Measurements from ENCODE around the gene AKR1A1.
"Not testable (repeated sequence)": the region's sequence is repeated elsewhere in the genome, so short reads cannot be mapped to it uniquely, and the experiment has no call there.

The AKR1A1 gene

DNA sequence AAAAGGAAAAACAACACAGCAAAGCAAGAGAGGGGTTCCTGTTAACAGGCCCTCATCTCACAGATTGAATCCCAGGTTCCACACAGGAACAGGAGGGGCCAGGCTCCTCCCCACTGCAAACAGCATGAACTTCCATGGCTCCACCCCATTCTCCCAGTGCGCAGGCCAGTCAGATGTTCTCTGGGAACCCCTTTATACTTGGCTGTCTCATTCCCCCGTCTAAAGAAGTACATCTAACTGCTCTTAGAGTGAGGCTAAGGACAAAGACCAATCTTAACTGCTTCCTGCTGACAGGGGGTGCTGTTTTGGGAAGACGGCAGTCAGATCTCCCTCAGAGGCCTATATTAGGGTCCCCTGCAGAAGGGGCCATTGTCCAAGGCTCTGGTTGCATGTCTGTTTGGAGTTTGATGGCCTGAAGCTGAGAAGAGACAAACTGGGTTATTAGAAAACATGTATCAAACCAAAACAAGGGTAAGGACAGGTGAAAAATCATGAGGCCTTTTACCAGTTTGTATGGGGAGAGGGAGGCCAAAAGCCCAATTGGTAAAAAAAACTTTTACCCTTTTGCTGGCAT, 22.7 kb downstream of the AKR1A1 start:
- no peak for DNase-seq

DNA sequence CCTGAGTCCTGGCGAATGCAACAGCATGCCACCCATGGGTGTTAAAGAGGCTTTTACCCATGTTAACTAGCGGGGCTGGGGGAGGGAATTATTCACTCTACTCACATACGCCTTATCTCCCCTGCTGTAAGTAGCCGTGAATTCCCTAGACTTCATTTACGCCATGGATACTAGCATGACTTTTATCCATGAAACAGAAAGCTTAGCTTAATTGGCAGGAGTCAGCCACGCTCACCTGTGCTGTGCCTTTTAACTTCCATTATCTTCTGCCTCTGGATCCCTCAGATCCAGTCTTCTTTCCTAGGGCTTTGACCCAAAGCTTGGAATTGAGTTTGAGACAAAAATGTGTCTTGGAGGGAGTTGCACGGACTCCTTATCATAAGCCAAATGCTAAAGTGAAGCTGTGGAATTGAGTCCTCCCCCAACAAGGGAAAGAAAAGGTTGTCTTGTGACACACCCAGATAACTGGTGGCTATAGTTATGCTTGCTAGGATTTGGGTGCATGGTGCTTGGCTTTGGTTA, 23.5 kb downstream of the AKR1A1 start:
- DNase-seq, result no peak

DNA sequence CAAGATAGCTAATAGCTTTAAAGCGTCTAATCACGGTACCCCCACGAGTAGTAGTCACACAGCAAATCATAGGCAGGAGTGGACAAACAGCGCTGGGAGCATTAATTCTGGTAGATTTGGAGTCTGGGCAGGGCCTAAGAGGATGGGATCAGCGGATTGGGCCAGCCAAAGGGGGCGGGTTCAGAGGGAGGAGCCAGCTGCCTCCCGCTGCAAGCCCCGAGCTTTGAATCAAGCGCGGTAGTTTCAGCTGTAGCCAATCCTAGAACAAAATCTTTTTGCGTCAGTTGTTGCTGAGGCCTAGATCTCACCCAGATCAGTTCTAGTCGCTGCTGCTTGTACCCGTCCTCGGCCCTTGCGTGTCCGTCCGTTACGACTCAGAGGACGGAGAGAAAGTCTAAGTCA, 32.6 kb downstream of the AKR1A1 start:
- DNase-seq, result peak; percentile 96

DNA sequence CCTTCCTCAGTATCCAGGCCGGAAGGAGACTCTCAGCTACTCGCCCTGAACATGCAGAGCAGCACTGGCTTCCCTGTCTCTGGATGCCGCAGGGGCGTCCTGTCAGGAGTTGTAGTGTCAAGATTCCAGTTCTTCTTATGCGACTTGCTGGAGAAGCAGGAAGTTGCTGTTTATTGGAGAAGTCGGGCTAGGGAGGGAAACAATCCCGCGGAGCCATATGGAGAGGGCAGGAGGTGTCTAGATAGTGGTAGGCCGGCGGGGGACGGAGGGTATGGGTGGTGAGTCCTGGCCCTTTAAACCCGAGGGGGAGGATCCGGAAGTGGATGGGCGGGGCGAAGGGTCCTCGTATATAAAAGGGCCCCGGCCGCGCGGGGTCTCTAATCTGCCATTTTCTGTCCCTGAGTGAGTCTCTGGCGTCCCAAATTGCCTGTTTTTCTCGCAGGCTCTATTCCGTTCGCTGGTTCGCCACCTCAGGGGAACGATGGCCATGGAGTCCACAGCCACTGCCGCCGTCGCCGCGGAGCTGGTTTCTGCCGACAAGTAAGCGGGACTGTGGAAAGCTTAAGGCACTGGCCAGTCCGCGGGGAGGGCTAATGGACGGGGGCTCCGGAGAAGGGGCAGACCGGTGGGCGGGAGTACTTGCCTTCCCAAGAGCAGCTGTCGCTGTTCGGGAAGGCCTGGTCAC, 33.2 kb downstream of the AKR1A1 start, which contains the start of gene NASP:
Gene NASP (plus strand): TSS at position 376 of the 685 bp plus-strand sequence. CDS start 106 bp downstream, at position 482.
- peak; percentile 90 for DNase-seq

DNA sequence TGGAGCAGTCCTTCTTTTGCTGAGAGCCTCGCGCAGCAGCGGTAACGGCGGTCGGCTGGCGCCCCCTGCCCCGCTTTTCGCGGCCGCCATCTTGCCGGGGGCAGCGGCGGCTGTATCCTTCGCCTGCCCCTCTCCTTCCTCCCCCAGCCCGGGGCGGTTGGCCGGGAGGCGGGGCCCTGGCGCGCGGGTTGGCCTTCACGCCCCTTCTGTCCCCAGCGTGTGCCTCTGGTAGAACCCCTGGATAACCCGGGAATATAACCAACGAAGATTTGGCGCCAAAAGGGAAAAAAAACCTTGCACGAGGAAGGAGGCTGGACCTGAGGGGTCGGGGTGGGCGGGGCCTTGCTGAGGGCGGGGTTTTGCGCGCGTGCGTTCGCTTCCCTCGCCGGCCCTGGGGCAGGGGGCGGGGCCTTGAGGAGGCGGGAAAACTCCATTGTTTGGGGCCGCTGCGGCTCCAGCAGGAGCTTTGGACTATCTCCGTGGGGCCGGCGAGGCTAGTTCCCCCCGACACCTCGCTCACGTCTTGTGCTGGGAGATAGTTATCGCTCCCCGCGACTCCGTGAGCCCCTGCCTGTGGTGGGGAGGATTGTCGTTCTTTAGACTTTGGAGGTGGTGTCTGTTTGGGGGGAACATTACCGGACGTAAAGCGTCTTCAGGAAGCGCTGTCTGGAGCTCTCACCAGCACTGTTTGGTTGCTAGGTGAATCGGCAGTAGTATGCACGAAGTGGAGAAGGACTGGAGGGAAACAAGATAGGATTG, 33.9 kb downstream of the AKR1A1 start:
- peak; percentile 94 for DNase-seq

DNA sequence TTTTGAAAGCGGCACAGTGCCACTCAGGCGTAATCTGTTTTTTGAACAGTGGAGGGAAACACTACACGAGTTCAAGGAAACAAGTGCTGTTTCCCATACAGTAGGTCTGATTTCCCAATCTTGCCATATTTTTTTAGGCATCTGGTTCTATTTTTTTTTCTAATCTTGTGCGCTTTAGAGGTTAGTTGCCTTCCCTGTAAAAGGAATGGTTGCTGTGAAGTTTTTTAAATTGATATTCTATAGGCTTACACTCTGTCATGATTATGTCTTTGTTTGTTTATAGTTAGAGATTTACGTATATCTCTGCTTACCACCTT, 34.4 kb downstream of the AKR1A1 start:
- no peak for DNase-seq

DNA sequence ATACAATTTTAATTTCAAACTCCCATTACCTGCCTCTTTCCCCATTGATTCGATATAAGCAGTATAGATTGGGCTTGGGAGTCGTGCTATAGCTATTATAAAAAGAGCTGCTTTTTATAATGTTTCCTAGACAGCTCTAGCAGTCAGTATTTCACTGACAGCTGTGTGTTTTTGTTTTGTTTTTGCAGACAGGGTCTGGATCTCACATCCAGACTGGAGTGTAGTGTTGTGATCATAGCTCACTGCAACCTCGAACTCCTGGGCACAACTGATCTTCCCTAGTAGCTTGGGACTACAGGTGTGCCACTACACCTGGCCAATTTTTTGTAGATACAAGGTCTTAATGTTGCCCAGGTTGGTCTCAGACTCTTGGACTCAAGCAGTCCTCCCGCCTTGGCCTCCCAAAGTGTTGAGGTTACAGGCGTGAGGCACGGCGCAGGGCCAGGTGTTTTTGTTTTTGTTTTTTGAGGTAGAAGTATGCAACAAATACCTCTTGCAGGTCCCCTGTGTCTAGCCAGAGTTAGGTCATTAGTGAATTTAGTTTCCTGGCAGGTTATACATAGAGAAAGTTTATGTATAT, 35.0 kb downstream of the AKR1A1 start:
- DNase-seq, result no peak

DNA sequence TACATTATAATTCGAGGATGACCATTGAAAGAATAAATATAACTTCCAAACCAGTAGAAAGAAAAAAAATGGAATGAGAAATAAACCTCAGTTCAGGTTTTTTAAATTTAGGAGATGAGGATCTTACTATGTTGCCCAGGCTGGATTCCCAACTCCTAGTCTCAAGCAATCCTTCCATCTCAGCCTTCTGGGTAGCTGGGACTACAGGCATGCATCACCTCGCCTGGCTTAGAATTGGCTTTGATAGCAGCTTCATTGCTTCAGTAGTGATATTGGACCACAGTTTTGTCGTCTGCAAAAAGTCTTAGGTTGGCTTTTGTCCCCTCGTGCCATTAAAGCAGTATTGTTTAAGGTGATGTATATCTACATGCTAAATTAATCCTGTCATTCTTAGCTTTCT, 36.1 kb downstream of the AKR1A1 start:
- no peak for DNase-seq

DNA sequence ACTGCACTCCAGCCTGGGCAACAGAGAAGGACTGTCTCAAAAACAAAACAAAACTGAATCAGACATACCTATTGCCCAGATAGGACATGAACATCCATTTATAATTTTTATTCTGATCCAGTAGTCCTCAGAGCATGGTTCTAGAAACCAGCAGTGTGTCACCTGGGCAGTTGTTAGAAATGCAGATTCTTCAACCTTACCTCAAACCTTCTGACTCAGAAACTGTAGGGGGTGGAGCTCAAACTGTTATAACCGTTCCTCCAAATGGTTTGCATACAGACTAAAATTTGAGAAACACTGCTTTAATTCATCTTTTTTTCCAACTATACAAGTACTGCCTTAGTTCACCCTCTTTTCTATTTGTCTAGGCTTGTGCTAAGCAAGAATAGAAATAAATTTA, 39.2 kb downstream of the AKR1A1 start:
- DNase-seq, result no peak

DNA sequence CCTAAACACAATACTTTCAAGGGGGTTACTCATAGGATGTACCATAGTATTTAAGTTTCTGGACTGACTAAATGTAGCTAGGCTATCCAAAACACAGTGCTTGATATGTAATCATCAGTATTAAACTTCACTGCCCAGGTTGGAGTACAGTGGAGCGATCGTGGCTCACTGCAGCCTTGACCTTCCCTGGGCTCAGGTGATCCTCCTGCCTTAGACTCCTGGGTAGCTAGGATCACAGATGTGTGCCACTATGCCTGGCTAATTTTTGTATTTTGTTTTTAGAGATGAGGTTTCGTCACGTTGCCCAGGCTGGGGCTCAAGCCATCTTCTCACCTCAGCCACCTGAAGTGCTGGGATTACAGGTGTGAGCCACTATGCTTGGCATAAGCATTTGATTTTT, 43.8 kb downstream of the AKR1A1 start:
- no peak for DNase-seq

DNA sequence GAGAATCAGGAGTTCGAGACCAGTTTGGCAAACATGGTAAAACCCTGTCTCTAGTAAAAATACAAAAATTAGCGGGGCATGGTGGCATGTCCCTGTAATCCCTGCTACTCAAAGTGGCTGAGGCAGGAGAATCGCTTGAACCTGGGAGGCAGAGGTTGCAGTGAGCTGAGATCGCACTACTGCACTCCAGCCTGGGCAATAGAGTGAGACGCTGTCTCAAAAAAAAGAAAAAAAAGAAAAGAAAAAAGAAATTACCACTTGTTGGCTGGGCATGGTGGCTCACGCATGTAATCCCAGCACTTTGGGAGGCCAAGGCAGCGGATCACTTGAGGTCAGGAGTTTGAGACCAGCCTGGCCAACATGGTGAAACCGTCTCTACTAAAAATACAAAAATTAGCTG, 46.1 kb downstream of the AKR1A1 start:
- DNase-seq, result not testable (repeated sequence)

DNA sequence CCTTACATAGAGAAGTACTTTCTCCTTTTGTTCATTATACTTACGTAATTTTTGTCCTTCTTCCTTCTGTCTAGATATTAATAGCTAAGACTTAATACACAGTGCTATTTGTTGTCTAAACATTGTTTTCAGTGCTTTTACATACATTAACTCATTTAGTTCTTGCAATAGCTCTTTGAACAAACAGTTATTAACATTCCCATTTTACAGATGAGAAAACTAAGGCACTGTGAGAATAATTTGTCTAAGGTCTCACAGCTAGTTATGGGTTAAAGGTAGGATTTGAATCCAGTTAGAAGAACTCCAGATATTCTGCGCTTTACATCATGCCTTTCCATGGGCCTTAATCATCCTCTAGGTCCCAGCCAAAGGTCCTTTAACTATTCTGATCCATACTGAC, 53.6 kb downstream of the AKR1A1 start:
- no peak for DNase-seq

DNA sequence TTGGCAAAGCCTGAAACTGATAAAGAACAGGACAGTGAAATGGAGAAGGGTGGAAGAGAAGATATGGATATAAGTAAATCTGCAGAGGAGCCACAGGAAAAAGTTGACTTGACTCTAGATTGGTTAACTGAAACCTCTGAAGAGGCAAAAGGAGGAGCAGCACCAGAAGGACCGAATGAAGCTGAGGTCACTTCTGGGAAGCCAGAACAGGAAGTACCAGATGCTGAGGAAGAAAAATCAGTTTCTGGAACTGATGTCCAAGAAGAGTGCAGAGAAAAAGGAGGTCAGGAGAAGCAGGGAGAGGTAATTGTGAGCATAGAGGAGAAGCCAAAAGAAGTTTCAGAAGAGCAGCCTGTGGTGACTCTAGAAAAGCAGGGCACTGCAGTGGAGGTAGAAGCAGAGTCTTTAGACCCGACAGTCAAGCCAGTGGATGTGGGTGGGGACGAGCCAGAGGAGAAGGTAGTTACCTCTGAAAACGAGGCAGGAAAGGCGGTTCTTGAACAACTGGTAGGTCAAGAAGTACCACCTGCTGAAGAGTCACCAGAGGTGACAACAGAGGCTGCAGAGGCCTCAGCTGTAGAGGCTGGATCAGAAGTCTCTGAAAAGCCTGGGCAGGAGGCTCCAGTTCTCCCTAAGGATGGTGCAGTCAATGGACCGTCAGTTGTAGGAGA, 56.9 kb downstream of the AKR1A1 start:
- no peak for DNase-seq

DNA sequence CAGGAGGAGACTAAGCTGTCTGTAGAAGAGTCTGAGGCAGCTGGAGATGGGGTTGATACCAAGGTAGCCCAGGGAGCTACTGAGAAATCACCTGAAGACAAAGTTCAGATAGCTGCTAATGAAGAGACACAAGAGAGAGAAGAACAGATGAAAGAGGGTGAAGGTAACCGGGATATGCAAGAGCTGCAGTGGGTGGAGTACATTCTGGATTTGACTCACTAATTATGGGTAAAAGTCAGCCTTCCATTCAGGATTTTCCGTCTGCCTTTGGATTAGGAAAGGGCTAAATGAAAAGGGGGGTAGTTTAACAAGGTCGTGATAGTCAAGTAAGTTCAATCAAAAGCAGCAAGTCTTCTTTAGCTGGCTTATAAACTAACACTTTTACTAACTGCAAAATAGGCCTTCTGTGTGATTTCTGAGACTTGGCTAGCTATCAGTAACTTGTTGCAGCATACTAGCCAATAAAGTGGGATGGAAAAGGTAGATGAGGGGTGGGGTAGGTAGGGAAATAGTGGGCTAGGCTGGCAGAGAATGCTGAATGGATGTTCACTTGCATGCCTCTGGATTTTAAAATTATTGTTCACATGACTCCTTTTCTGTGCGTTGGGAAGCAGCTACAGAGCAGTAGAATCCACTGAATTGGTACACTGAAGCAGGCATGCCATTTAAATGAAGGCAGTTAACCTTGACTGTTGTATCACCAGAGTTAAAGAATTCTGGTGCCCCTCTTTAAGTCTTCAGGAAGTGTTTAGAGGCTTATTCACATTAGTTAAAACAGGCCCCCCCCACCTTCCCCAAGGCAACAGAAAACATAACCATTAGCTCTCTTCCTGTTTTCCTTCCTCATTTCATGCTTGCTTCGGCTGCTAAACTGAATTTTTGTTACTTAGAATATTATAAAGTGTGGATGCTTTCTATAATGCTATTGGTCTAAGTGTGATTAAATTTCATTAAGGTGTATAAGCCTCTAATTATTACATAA, 57.8 kb downstream of the AKR1A1 start:
- no peak for DNase-seq

DNA sequence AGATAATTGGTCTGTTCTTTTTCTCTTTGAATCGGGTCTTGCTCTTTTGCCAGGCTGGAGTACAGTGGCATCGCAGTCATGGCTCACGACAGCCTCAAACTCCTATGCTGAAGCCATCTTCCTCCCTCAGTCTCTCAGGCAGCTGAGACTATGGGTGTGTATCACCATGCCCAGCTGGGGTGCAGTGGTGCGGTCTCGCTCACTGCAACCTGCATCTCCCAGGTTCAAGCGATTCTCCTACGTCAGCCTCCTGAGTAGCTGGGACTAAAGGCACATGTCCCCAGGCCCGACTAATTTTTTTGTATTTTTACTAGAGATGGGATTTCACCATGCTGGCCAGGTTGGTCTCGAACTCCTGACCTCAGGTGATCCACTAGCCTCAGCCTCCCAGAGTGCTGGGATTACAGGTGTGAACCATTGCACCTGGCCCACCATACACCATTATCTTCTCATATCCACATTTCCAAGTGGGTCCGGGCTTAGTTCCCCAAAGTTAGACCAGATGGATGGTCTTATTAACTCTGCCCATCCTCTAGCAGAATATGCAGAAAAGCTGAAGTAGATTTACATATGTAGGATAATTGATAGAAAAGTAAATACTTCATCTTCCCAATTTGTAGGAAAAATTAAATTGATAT, 60.1 kb downstream of the AKR1A1 start:
- DNase-seq, result no peak

DNA sequence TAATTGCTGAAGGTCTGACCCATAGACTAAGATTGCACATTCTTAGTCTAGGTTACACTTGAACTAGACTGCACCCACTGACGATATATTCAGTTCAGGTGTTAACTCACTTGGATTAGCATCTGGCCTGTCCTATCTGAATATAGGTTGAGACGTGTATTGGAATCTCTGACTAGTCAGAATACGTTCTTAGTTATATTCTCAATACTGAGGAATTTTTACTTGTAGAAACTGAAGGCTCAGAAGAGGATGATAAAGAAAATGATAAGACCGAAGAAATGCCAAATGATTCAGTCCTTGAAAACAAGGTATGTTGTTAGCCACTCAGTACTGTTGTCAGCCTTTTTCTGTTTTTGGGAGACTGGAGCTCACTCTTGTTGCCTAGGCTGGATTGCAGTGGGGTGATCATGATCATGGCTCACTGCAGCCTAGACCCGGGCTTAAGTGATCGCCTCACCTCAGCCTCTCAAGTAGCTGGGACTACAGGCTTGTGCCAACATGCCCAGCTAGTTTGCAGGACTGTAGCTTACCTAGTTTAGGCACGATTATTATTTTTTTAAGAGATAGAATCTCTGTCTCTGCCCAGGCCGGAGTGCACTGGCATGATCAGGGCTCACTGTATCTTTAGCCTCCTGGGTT, 62.4 kb downstream of the AKR1A1 start:
- no peak for DNase-seq

DNA sequence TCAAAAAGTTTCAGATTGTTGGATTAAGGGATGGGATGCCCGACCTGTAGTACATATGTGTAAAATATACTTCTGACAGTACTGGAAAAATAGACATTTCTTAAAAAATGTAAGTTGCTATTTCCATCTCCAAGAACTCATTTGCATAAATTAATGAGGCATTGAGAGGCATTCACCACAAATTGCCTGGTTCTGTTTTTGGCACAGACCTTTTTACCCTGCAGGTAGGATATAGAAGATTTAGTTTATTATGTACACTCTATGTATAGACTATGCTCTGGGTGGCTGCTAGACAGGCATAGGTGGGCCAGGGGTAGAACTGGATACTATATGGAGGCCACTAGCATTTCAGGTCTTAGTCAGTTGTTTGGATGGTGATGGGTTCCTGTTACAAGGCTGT, 65.3 kb downstream of the AKR1A1 start:
- DNase-seq, result no peak

DNA sequence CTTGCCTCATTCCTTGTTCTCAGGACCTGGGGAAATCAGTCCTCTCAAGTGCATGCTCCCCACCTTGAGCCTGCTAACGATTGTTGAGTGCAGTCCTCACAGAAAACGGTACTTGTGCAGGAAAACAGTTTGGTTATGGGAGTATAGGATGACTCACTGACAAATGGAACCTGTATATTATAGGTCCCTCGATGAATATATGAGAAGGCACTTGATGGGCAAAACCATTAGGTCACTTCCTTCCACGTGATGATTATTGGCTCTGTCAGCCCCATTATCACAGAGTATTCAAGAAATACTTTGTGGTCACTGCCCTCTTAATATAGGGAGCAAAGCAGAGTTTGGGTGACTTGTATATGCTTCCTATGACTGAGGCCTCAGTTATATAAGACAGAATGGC, 67.0 kb downstream of the AKR1A1 start:
- no peak for DNase-seq

DNA sequence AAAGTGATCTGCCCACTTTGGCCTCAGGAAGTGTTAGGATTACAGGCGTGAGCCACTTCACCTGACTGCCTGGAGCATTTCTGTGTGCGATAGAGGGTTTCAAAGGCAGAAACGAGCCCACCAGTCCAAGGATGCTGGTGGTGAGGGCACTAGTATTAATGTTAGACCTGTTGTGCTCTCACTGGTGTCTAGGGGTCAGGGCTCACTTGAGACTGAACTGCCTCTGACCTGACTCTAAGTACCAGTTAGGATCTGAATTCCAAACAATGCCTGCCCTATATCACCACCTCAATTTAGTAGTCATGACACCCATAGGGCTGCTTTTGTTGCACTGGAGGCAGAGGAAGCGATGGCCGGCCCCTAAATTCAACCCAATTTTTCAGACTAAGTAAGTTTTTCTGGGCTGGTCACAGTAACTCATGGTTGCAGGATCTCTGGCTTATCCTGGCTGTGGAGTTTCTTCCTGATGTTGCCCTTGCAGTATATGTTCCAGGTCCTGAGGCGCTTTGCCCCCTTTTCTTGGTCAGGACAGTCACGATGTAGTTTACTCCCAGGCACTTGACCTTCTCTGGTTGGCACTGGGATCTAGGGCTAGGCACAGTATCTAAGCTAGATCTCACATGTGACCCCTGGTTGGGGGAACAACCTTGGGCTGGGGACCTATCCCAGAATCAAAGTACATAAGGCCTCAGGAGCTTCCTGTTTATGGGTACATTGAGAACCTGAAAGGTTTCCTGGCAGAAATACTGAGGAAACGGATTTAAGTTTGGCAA, 68.7 kb downstream of the AKR1A1 start:
- DNase-seq, result no peak

Measured in NCI-H2107 (cell line).